T47D (cell line): Measurements from ENCODE around the gene CADM2.

Experiments
- DNase-seq, 2 experiments: peaks; one replicate each; pipeline versions ENCODE4 v3.0.0 to v3.0.0-alpha.2; 2011 to 2012; ENCODE audit warnings: low read depth in 1 of 2, low spot score in 1 of 2
- JUND ChIP-seq: IDR thresholded peaks from 2 replicates; pipeline ENCODE4 v1.6.1; 2012; ENCODE audit warnings: low read depth
- in situ Hi-C: cut with HindIII; loops from 2 replicates; pipeline ENCODE4 v1.10.0; 2016; ENCODE audit warnings: low sequenced_read_pairs, low pct_unique_long_range_greater_than_20kb

The CADM2 gene

GRCh38 chr3:85709346-85709892 lies 750.6 kb downstream of the CADM2 start:
- in situ Hi-C loops: no loop called here
- no peak for DNase-seq
- no peak for TF ChIP-seq JUND

- DNase-seq: no peak
- TF ChIP-seq JUND: no peak
- in situ Hi-C loops: no loop called here
Observed at GRCh38 chr3:85710490-85710889, 751.7 kb downstream of the CADM2 start.

- in situ Hi-C loops: no loop called here
- DNase-seq: no peak
- TF ChIP-seq JUND: no peak
Observed at GRCh38 chr3:85721409-85722145, 762.8 kb downstream of the CADM2 start.

GRCh38 chr3:85725809-85726208 lies 767.0 kb downstream of the CADM2 start:
- no peak for DNase-seq
- in situ Hi-C loops: no loop called here
- TF ChIP-seq JUND: no peak

GRCh38 chr3:85726241-85726640 lies 767.5 kb downstream of the CADM2 start:
- in situ Hi-C loops: no loop called here
- TF ChIP-seq JUND: no peak
- no peak for DNase-seq

GRCh38 chr3:85737846-85738245 lies 779.1 kb downstream of the CADM2 start:
- in situ Hi-C loops: no loop called here
- TF ChIP-seq JUND: no peak
- no peak for DNase-seq

GRCh38 chr3:85740561-85740960 lies 781.8 kb downstream of the CADM2 start:
- DNase-seq: no peak
- in situ Hi-C loops: no loop called here

GRCh38 chr3:85758442-85758841 lies 799.7 kb downstream of the CADM2 start:
- in situ Hi-C loops: no loop called here
- no peak for DNase-seq
- no peak for TF ChIP-seq JUND

More at GRCh38 chr3:85740561-85740960, 781.8 kb downstream of the CADM2 start:
- no peak for TF ChIP-seq JUND

GRCh38 chr3:85760342-85760741 lies 801.6 kb downstream of the CADM2 start:
- TF ChIP-seq JUND: no peak
- no peak for DNase-seq
- in situ Hi-C loops: no loop called here

- in situ Hi-C loops: no loop called here
- no peak for TF ChIP-seq JUND
- peak in 1 of 2 experiments; percentile 59 for DNase-seq
Observed at GRCh38 chr3:85780806-85781205, 822.0 kb downstream of the CADM2 start.

GRCh38 chr3:85781806-85782205 lies 823.0 kb downstream of the CADM2 start:
- no peak for TF ChIP-seq JUND
- peak in 1 of 2 experiments; percentile 69 for DNase-seq
- in situ Hi-C loops: no loop called here

GRCh38 chr3:85783291-85783690 lies 824.5 kb downstream of the CADM2 start:
- in situ Hi-C loops: no loop called here
- DNase-seq: no peak
- no peak for TF ChIP-seq JUND

- in situ Hi-C loops: no loop called here
Observed at GRCh38 chr3:85785766-85786165, 827.0 kb downstream of the CADM2 start.

More at GRCh38 chr3:85785766-85786165, 827.0 kb downstream of the CADM2 start:
- no peak for DNase-seq
- no peak for TF ChIP-seq JUND
